HG02642 (cell line): ENCODE data around the gene PKN1.
"Not testable (repeated sequence)": the region's sequence is repeated elsewhere in the genome, so short reads cannot be mapped to it uniquely, and the experiment has no call there.

ENCODE experiments used
- ATAC-seq: cut with Tn5 transposase; IDR thresholded peaks from one replicate; pipeline ENCODE4 v1.9.1; 2021; ENCODE audit warnings: mild to moderate bottlenecking; ENCODE audit not compliant: unreplicated experiment, poor library complexity

The PKN1 gene

DNA sequence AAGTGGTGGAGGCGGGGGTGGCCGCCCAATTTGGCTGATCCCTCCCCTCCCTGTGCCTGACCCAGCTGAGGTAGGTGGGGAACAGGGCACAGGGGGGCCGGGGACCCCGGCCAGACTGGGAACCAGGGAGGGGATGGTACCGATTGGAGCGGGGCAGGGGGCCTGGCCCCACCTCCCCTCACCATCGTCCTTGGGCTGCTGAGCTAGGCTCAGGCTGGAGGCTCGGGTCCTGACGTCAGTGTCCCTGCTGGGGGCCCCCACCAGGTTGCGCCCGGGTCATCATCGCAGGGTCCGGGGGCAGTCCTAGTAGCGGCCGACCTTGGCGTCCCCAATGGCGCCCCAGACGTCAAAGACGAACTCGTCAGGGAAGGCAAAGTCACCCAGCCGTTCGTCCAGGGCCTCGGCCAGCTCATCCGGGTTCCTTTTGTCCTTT lies 45.0 kb downstream of the PKN1 start:
- ATAC-seq: no peak

DNA sequence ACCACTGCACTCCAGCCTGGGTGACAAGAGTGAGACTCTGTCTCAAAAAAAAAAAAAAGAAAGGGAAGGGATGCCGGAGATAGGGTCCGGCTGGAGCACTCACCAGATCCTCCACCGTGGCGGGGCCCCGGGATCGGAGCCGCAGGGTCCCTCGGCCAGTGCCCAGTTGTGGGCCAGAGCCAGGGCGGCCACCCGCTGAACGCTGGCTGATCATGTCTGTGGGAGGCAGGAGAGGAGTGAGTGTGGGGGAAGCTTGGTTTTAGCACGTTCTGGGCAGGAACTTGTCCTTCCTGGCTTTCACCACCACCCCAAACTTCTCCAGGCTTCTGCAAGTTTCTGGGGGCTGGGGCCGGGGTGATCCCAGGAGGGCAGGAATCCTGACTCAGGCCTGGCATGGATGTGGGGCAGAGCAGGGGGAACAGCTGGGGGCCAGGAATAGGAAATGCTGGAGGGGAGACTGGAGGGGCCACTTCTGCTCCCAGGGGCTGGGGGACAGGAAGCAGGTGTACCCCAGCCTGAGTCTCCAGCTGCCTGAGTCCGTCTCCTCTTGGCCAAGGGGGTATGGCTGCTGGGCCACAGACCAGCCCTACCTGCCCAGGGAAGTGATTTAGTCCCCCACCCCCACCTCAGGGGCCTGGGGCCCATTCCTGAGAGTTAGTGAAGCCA lies 46.3 kb downstream of the PKN1 start:
- ATAC-seq: no peak

- no peak for ATAC-seq
These were observed 47.0 kb downstream of the PKN1 start for GRCh38 chr19:14479975-14480699.

- no peak for ATAC-seq
These were observed 47.6 kb downstream of the PKN1 start for GRCh38 chr19:14480700-14481079.

- ATAC-seq: no peak
These were observed 49.3 kb downstream of the PKN1 start for GRCh38 chr19:14482172-14482941.

- ATAC-seq: no peak
These were observed 54.4 kb downstream of the PKN1 start for GRCh38 chr19:14487370-14488125.

DNA sequence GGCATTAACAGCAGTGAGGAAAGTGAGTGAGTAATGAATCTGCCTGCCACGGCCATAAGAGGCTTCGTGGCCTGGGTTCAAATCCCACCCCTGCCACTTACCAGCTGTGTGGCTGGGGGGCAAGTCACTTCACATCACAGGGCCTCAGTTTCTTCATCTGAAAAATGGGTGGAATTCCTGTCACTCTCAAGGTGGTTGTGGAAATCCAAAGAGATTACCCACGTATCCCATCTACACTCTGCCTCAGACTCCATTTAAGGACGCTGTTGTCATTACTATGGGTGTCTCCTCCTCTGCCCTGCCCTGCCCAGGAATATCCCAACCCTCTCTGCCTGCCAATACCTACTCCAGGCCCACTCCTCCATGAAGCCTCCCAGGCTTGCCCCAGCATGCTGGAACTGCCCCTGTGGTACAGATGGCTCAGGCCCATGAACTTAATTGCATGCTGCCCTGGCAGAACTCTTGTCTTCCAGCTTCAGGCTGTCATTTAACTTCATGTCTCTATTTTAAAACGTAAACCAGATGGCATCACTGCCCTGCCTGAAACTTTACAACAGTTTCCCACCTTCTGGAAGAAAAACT lies 59.7 kb downstream of the PKN1 start:
- no peak for ATAC-seq

DNA sequence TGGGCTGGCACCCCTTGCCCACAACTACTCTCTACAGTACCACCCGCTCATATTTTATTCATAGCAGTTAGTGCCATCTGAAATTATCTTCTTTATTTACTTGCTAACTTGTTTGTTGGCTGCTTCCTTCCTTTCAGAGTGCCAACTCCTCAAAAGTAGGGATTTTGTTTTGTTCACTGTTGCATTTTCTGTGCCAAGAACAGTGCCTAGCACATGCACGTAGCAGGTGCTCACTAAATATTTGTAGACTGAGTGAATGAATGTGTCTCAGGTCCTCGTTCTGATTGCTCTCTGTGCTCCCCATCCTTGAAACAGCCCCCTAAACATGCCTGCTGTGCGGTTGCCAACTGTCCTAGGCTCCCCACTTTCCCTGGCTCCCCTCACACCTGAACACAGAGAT lies 61.3 kb downstream of the PKN1 start:
- no peak for ATAC-seq

- no peak for ATAC-seq
These were observed 62.0 kb downstream of the PKN1 start for GRCh38 chr19:14494910-14495671.

DNA sequence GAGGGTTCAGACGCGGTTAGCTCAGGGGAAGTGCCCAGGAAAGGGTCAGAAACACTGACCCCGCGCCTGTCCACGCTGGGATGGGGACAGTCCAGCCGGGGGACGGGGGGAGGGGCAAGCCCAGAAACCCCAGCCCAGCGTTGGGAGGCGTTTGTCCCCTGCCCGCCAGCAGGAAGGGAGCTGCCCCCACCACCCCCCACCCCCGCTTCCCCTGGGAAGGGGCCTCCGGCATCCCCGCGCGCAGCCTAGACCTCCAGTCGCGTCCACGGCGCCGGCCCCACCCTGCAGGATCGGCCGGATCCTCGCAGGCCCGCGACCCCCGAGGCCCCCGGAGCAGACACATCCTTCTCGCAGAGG lies 62.5 kb downstream of the PKN1 start:
- peak; percentile 28 for ATAC-seq

DNA sequence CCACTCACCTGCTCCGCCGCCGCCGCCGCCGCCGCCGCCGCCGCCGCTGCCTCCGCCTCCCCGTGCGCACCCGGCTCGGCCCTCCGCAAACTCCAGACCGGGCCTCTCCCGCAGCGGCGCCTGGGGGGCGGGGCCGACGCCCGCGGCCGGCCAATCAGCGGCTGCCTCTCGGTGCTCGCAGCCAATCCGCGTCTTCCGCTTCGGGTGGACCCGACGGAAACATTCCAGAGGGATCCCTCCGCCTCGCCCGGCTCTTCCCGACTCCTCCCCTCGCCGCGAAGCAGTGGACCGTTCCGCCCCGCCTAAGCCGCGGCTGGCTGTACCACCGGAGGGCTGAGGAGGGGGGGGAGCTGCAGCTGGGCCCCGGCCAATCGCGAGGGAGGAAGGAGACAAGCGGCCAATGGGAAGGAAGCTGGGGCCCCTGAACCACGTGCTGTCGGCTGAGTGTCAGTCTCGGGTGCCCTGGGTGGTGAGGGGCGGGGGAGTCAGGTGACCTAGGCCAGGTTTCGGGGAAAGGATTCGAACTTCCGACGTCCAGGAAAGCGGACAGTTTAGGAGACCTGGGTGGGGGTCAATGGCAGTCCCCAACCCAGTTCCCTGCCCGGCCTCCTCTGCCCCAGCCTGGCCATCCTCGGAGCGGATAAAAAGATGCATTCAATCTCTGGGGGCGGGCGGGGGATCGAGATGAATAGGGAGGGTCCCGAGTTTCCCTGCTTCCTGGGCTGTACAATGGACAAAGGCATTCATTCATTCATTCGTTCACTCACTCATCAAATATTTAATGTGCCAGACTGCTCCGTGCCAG lies 63.1 kb downstream of the PKN1 start, which contains the start of gene GIPC1:
Gene GIPC1 (minus strand): TSS at position 99 of the 805 bp plus-strand sequence. CDS start 13,151 bp downstream, outside the sequence.
- peak; percentile 85 for ATAC-seq

DNA sequence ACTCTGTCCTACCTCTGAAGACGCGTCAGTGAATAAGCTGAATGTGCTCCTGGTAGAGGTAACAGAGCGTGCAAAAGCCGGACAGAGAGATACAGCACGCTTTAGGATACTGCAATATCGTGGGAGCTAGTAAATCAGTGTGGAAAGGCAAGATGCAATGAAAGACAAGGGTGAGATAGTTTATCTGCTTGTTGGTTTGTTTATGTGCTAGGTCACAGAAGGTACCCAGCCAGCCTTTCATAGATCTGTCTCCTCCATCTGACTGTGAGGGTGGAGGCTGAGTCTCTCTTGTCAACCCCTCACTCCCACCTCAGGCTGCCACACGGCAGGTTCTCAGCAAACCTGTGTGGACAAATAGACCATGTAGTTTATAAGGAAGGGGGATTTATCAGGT lies 63.7 kb downstream of the PKN1 start:
- ATAC-seq: no peak

GRCh38 chr19:14497228-14497921 lies 64.3 kb downstream of the PKN1 start:
- ATAC-seq: no peak

- ATAC-seq: no peak
These were observed 69.4 kb downstream of the PKN1 start for GRCh38 chr19:14502334-14503092.

GRCh38 chr19:14503285-14503684 lies 70.2 kb downstream of the PKN1 start:
- no peak for ATAC-seq

DNA sequence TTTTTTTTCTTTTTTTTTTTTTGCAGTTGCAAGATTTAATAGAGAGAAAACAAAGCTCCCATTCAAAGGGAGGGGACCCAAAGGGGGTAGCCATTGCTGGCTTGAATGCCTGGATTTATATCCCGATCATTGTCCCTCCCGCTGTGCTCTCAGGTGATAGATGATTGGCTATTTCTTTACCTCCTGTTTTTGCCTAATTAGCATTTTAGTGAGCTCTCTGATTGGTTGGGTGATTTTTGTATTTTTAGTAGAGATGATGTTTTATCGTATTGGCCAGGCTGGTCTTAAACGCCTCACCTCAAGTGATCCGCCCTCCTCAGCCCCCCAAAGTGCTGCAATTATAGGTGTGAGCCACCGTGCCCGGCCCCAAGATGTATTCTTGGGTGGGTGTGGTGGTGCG lies 71.5 kb downstream of the PKN1 start:
- ATAC-seq: not testable (repeated sequence)

DNA sequence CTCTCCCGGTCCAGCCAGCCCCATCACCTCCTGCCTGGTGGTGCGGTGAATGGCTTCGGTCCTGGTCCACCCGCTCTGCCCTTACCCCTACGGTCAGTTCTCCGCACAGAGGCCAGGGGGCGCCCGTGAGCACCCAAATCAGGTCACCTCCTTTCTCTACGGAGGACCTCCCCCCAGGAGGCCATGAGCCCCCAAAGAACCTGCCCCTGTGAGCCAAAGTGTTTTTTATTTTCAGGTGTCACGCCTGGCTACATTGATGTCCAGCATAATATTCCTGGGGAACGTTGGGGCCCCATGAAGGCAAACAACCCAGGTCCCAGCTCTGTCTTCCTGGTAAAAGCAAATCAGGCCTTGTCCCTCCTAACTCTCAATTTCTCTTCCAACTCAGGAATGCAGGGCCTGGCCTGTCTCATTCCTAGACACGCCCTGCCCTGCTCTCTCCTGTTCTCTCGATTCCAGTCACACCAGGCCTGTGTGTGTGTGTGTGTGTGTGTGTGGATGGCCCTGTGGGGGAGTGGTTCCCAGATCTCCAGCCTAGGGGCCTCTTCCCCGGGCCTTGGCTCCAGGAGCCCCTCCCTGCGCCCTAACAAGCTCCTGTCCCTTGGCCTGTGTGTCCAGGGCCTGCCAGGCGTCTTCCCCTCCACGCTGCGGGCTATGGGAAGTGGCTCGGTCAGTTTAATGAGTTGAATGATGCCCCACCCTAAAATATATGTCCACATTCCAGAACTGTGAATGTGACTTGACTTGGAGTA lies 72.6 kb downstream of the PKN1 start:
- no peak for ATAC-seq
